ENCODE results near the gene TTYH3. TPM values are rescaled to one million over a fixed set of nuclear protein-coding genes. Genes with fewer than 3 reads are reported as not detected.

TTYH3 gene
- total RNA-seq, 1 experiment from 2014 or later: 18.7 TPM

- DNase-seq (ENCODE audit: low spot score): peak; percentile 96
- in situ Hi-C loops (cut with HindIII; ENCODE audit: low sequenced_read_pairs): no loop called here
Observed at GRCh38 chr7:2629746-2630681, 1.8 kb upstream of the TTYH3 start.

- DNase-seq (ENCODE audit: low spot score): peak; percentile 33
- in situ Hi-C loops (cut with HindIII; ENCODE audit: low sequenced_read_pairs): no loop called here
Observed at GRCh38 chr7:2632733-2633537, 1.1 kb downstream of the TTYH3 start.

DNA sequence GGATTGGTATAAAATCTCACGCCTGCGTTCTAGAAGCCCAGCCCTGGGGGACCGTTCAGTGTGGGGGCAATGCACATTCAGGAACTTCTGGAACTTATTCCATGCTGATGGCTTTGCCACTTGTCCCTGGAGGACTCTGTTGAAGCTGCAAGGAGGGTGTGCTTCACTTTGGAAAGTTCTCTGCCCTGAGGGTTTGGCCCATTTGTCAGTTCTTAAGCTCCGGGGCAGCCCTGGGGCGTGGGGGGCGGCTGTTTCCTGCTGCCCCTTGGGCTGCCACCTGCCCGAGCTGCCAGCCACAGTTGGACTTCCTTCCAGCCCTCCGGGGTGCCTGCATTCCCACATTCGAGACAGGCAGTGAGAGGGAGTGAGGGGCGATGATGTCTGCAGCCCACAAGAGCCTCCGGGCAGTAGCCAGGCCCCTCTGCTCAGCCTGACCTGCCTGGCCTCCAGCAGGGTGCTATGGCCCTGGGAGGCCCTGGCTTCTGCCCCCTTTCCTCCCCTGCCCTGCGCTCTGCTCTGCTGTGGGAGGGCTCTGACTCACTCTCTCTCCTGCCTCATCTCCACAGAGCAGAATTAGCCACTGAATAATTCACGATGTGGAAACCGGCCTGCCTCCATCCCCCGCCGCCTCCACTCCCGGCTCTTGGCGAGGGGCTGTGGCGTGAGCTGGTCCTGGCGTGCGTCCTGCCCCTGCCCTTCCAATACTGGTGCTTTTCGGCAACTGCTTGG lies 1.9 kb downstream of the TTYH3 start:
- peak; percentile 54 for DNase-seq (ENCODE audit: low spot score)
- in situ Hi-C loops (cut with HindIII; ENCODE audit: low sequenced_read_pairs): no loop called here

DNA sequence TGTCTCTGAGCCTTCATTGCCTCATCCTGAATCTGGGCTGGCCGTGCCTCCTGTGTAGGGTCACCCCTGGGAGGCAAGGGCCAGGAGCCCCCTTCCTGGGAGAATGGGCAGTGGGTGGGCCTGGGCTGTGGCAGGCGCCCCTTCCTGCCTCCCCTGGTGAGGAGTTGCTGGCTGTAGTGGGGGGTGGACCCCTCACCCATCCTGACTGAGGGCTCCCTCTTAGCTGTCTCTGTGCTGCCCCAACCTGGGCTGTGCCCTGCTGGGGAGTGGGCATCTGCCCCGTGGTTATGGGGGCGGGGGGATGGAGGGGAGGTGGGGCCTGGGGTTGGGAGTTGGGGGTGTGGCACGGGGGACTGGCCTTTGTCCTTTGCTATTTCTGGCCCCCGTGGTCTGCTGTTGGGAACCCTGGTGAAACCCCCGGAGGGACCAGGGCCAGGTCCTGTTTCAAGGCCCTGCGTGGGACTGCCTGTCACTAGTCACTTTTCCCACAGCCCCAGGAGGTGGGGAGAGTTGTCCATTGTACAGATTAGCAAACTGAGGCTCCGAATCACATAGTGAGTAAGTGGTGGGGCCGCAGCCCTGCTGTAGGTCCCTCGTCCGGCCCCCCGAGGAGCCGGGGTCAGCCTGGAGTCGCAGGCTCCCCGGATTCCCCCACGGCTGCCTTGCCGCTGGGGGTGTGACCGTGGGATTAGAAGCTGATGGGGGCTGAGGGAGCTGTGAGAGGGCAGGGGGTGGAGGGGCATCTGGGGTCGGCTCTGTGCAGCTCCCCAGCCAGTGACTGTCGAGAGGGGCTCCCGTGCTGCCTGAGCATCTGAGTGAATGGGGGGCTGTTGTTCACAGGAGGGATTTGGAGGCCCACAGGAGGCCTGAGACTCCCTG lies 2.7 kb downstream of the TTYH3 start:
- in situ Hi-C loops (cut with HindIII; ENCODE audit: low sequenced_read_pairs): no loop called here
- no peak for DNase-seq (ENCODE audit: low spot score)

DNA sequence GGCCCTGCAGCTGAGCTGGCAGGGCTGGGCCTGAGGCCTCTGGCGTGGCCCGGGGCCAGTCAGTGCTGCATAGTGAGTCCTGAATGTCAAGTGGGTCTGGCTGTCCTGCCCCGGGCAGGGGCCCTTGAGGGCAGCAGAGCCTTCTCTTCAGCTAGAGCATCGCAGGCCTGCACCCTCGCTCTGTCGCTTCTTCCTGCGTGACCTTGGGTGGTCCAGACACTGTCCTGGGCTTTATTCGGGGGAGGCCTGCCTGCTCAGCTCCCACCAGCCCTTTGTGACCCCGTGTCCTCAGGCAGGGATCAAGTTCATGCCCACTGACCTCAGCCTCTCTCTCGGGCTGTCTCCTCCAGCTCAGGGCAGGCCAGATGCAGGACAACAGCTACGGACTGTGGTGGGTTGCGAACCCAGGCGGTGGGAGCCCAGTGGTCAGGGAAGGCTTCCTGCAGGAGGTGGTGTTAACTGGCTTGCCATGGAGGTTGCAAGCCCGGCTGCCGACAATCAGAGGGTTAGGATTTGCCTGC lies 3.4 kb downstream of the TTYH3 start:
- DNase-seq (ENCODE audit: low spot score): no peak
- in situ Hi-C loops (cut with HindIII; ENCODE audit: low sequenced_read_pairs): no loop called here

DNA sequence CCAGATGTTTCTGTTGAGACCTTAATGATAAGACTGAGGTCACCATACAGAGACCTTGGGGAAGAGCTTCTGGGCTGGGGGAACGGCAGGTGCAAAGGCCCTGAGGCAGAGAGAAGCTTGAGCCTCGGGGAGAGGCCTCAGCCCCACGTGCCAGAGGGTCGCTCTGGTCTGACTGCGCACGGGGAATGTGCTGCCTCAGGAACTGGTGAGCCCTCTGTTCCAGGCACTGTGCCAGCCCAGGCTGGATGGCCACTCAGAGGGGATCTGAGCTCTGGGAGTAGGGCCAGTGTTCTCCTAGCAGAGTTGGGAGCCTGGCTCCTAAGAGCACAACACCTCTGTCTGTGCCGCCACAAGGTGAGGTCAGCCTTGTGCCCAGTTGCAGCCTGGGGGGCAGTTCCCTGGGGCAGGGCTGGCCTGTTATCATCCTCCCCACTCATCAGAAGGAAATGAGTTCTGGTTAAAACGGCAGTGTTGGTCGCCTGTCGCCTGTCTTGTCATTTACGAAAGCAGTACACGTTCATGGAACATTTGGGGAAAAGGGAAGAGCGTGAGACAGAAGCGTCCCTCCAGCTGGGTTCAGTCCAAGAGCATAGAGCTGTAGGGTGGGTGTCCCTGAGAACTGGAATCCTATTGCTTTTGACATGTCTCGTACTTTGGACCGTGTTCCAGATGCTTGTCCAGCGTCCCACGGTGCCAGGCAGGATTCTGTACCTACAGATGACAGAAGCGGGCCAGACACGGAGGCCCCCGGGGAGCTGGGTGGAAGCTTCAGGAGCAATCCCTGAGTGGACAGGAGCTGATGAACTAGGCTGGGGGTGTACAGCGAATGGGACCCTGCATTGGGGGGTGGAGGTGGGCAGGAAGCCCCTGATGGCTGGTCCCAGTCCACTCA lies 4.3 kb downstream of the TTYH3 start:
- peak; percentile 67 for DNase-seq (ENCODE audit: low spot score)
- in situ Hi-C loops (cut with HindIII; ENCODE audit: low sequenced_read_pairs): no loop called here

DNA sequence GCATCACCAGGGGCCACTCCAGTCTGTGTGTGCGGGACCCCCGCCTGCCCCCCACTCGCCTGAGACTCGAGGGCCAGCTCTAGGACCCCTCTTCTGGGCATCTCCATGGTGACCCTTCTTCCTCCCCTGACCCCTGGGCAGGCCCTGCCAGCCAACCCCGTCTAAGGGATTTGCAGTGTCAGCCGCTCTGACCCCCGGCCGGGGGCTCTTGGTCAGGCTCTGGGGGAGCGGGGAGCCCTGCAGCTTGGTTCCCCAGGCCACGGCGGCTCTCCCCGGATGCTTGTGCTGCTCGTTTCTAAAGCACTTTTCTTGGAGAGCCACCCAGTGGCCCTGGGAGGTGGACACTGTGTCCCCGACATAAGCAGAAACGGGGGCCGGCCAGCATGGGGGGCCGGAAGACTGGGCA lies 5.3 kb downstream of the TTYH3 start:
- DNase-seq (ENCODE audit: low spot score): no peak
- in situ Hi-C loops (cut with HindIII; ENCODE audit: low sequenced_read_pairs): no loop called here

DNA sequence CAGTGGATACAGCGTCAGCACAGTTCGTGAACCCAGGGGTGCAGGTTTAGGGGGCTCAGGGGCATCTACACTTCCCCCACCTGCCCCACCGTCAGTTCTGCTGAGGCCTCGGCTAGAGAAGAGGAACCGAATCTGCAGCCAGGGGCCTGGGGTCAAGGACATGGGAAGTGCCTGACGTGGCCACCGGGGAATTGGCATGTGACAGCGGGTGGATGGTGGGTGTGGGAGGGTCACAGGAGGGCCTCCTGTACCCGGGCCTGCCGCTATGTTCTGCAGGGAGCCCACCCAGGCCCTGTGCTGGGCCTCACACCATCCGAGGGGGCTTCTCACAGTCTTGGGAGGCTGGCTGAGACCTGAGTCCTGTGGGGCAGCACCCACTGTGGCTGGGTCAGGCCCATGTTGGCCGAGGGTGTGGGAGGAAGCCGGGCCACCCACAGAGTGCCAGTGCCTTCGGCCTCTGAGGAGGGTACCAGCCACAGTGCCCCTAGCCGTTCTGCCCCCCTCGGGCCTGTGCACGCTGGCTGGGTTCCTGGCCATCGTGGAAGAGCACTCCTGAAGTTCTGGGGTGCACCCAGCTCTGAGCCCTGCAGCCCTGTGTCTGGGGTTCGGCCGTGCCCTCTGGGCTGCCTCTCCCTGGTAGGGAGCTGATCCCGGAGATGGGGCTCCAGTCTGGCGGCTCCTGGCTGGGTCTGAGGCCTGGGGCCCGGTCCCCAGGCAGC lies 5.9 kb downstream of the TTYH3 start:
- in situ Hi-C loops (cut with HindIII; ENCODE audit: low sequenced_read_pairs): no loop called here
- DNase-seq (ENCODE audit: low spot score): no peak

- no peak for DNase-seq (ENCODE audit: low spot score)
- in situ Hi-C loops (cut with HindIII; ENCODE audit: low sequenced_read_pairs): no loop called here
Observed at GRCh38 chr7:2638224-2638991, 6.6 kb downstream of the TTYH3 start.

- DNase-seq (ENCODE audit: low spot score): peak; percentile 61
- in situ Hi-C loops (cut with HindIII; ENCODE audit: low sequenced_read_pairs): no loop called here
Observed at GRCh38 chr7:2639181-2639681, 7.4 kb downstream of the TTYH3 start.

GRCh38 chr7:2639695-2640481 lies 8.1 kb downstream of the TTYH3 start:
- in situ Hi-C loops (cut with HindIII; ENCODE audit: low sequenced_read_pairs): no loop called here
- DNase-seq (ENCODE audit: low spot score): no peak

GRCh38 chr7:2640482-2640830 lies 8.7 kb downstream of the TTYH3 start:
- in situ Hi-C loops (cut with HindIII; ENCODE audit: low sequenced_read_pairs): no loop called here
- DNase-seq (ENCODE audit: low spot score): peak; percentile 77

DNA sequence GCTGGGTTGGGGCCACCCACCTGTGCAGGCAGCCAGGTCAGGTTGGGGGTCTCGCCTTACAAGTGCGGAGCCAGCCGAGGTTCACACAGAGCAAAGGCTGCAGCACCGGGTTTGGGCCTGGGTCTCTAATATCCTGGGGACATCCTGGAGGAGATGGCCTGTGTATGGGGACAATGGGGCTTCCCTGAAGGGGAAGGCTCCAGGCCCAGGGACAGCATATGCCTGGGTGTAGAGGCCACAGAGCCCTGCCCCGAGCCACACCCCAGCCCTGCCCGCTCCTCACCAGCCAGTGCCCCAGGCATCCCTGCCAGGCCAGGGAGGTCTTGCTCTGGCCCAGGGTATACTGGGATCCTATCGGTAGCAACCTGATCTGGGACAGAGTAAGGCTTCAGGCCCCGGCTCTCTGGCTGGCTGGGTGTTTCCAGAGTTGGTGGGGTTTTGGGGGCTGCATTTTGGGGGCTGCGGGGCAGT lies 9.1 kb downstream of the TTYH3 start:
- DNase-seq (ENCODE audit: low spot score): no peak
- in situ Hi-C loops (cut with HindIII; ENCODE audit: low sequenced_read_pairs): no loop called here

GRCh38 chr7:2641406-2642393 lies 9.9 kb downstream of the TTYH3 start:
- in situ Hi-C loops (cut with HindIII; ENCODE audit: low sequenced_read_pairs): no loop called here
- DNase-seq (ENCODE audit: low spot score): peak; percentile 89
